ENCODE results near the gene KCTD7. TPM values are rescaled to one million over a fixed set of nuclear protein-coding genes. Genes with fewer than 3 reads are reported as not detected.
A peak's percentile ranks its signal among the peaks of the same experiment; 100 is the strongest.
"Not testable (repeated sequence)": the region's sequence is repeated elsewhere in the genome, so short reads cannot be mapped to it uniquely, and the experiment has no call there.

Gene KCTD7
- total RNA-seq, 2 experiments from 2014 or later = 7.8 TPM

DNA sequence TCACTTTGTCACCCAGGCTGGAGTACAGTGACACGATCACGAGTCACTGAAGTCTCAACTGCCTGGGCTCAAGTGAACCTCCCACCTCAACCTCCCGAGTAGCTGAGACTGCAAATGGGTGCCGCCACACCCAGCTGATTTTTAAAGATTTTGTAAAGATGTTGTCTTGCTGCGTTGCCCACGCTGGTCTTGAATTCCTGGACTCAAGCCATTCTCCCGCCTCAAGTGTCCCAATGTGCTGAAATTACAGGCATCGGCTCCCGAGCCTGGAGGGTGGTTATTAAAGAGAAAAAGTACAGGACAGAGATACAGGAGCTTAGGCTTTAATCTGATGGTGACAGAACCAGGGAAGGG lies 55.1 kb downstream of the KCTD7 start:
- peaks cover 12% of the 10 kb centered on the region for H3K36me3 Mint-ChIP-seq (ENCODE audit: low read depth)
- CTCF ChIA-PET = interaction anchor here (0.8 to 1.2 kb wide), 2 partner anchors 93 to 94 kb away, joined by 3 read pairs; no protein-coding TSS in a partner anchor
- intact Hi-C loops (cut with DNase I, micrococcal nuclease) = loop anchor here (2.0 to 10.0 kb wide), 4 partner anchors 57 to 269 kb away; partner anchors contain the start of genes RABGEF1 (in 1 of the 2) and TMEM248 (in 1 of the 2)
- no peak for ATAC-seq
- H3K27me3 Mint-ChIP-seq = no peaks in the 10 kb centered on the region
- peak overlapping the region; percentile 13 for H3K4me3 Mint-ChIP-seq
- peaks cover 26% of the 10 kb centered on the region for H3K4me1 Mint-ChIP-seq
- peaks cover 6% of the 10 kb centered on the region for H3K9me3 Mint-ChIP-seq (ENCODE audit: low read depth)
- no peak overlapping the region for H3K27ac Mint-ChIP-seq
- POLR2A ChIA-PET = interaction anchor here (0.6 kb wide), 1 partner anchor 14 kb away, joined by 5 read pairs; no protein-coding TSS in a partner anchor
- DNase-seq = no peak

DNA sequence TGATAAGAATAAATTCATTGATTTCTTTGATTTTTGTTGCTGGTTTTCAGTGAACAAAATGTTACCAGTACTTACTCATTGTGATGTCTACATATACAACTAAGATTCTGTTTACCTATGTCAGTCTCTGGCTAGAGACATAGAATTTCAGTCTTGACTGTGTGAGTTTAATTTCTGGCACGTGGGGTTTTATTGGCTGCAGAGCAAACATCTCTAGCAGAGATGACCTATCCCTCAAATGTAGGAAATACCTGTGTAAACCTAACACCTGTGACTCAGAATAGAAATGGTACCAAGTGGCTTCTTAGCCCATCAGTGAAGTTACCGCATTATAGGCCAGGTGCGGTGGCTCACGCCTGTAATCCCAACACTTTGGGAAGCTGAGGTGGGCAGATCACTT lies 57.0 kb downstream of the KCTD7 start:
- H3K9me3 Mint-ChIP-seq (ENCODE audit: low read depth); DNase-seq; ATAC-seq; H3K27ac Mint-ChIP-seq; H3K27me3 Mint-ChIP-seq; CTCF ChIA-PET; POLR2A ChIA-PET; H3K36me3 Mint-ChIP-seq (ENCODE audit: low read depth); H3K4me3 Mint-ChIP-seq: not testable (repeated sequence)
- H3K4me1 Mint-ChIP-seq = peaks cover 15% of the 10 kb centered on the region
- intact Hi-C loops (cut with DNase I, micrococcal nuclease) = loop anchor here in 1 of 2 experiments (10.0 kb wide), 1 partner anchor 271 kb away; no protein-coding TSS in a partner anchor

DNA sequence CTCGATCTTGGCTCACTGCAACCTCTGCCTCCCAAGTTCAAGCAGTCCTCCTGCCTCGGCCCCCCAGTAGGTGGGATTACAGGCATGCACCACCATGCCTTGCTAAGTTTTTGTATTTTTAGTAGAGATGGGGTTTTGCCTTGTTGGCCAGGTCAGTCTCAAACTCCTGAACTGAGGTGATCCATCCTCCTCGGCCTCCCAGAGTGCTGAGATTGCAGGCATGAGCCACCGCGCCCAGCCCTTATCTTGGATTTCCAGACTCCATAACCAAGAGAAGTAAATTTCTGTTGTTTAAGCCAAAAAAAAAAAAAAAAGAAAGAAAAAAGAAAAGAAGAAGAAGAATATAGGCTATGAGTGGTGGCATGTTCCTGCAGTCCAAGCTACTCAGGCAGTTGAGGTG lies 58.5 kb downstream of the KCTD7 start:
- ChIA-PET POLR2A (no interaction called here), CTCF (no interaction called here)
- Mint-ChIP-seq H3K4me3 (no peak overlapping the region), H3K36me3 (ENCODE audit: low read depth) (peaks cover 7% of the 10 kb centered on the region), H3K9me3 (ENCODE audit: low read depth) (peaks cover 6% of the 10 kb centered on the region), H3K27ac (no peak overlapping the region), H3K27me3 (no peaks in the 10 kb centered on the region), H3K4me1 (peaks cover 12% of the 10 kb centered on the region)
- no peak for ATAC-seq
- DNase-seq = no peak
- intact Hi-C loops (cut with DNase I, micrococcal nuclease) = loop anchor here in 1 of 2 experiments (10.0 kb wide), 1 partner anchor 272 kb away; no protein-coding TSS in a partner anchor

DNA sequence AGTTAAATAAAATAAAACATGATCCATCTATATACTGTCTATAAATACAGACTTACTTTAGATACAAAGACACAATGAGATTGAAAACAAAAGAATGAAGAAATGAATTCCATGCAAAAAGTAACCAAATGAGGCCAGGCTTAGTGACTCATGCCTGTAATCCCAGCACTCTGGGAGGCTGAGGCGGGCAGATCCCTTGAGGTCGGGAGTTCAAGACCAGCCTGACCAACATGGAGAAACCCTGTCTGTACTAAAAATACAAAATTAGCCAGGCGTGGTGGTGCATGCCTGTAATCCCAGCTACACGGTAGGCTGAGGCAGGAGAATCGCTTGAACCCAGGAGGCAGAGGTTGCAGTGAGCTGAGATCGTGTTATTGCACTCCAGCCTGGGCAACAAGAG lies 59.0 kb downstream of the KCTD7 start:
- intact Hi-C loops (cut with DNase I, micrococcal nuclease) = loop anchor here in 1 of 2 experiments (10.0 kb wide), 1 partner anchor 273 kb away; no protein-coding TSS in a partner anchor
- H3K27ac Mint-ChIP-seq; H3K4me3 Mint-ChIP-seq; H3K9me3 Mint-ChIP-seq (ENCODE audit: low read depth); POLR2A ChIA-PET; CTCF ChIA-PET; DNase-seq; ATAC-seq; H3K27me3 Mint-ChIP-seq; H3K36me3 Mint-ChIP-seq (ENCODE audit: low read depth): not testable (repeated sequence)
- peaks cover 11% of the 10 kb centered on the region for H3K4me1 Mint-ChIP-seq

DNA sequence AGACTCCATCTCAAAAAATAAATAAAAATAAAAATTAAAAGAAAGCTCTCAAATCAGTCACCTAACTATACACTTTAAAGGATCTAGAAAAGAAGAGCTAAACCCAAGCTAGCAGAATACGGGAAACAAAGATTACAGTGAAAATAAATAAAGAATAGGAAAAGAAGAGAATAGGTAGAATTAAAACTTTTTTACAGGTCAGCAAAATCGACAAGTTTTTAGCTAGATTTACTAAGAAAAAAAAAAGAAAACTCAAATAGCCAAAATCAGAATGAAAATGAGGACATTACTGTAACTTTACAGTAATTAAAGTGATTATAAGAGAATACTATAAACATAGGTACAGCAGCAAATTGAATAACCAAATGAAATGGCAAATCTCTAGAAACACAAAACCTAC lies 60.4 kb downstream of the KCTD7 start:
- intact Hi-C loops (cut with DNase I, micrococcal nuclease) = loop anchor here in 1 of 2 experiments (10.0 kb wide), 1 partner anchor 274 kb away; no protein-coding TSS in a partner anchor
- Mint-ChIP-seq H3K27me3 (no peaks in the 10 kb centered on the region), H3K4me3 (no peak overlapping the region), H3K4me1 (peaks cover 1% of the 10 kb centered on the region), H3K36me3 (ENCODE audit: low read depth) (peaks cover 7% of the 10 kb centered on the region), H3K9me3 (ENCODE audit: low read depth) (peaks cover 6% of the 10 kb centered on the region), H3K27ac (no peak overlapping the region)
- ChIA-PET POLR2A (interaction anchor here (0.7 kb wide), 1 partner anchor 303 kb away, joined by 3 read pairs; no protein-coding TSS in a partner anchor), CTCF (no interaction called here)
- ATAC-seq (no peak), DNase-seq (no peak)

DNA sequence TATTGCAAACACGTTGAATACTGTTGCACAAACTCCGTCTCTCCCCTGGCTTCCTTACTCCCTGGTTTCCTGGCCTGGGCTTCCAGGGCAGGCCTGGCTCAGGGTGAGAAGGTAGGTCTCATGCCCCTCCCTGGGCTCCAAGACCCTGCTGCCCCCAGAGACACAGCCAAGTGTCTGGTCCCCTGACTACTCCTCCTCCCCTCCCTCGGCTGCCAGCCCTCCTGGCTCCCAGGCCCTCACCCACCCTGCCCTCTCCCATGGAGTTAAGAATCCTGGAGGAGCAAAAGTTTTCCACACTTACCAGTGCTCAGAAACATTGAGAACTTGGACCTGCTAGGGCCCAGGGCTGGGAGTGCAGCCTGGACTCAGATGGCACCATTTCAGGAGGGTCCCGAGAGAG lies 64.7 kb downstream of the KCTD7 start:
- intact Hi-C loops (cut with DNase I, micrococcal nuclease) = no loop called here
- Mint-ChIP-seq H3K27me3 (no peaks in the 10 kb centered on the region), H3K9me3 (ENCODE audit: low read depth) (peaks cover under 1% of the 10 kb centered on the region), H3K27ac (no peak overlapping the region), H3K36me3 (ENCODE audit: low read depth) (peaks cover 3% of the 10 kb centered on the region), H3K4me1 (no peaks in the 10 kb centered on the region), H3K4me3 (no peak overlapping the region)
- DNase-seq (no peak), ATAC-seq (no peak)
- CTCF ChIA-PET = no interaction called here
- POLR2A ChIA-PET = no interaction called here

Other genes with a start within 250 kb of the KCTD7 start
- gene RABGEF1, start 111.9 kb downstream of the KCTD7 start, total RNA-seq = 10 to 100 TPM; 19.3 to 22.5 TPM